ENCODE results near the gene LTBP1. TPM values are rescaled to one million over a fixed set of nuclear protein-coding genes. Genes with fewer than 3 reads are reported as not detected.

Gene LTBP1
- total RNA-seq, 2 donors from 2014 or later, result 0.04 to 0.29 TPM

DNA sequence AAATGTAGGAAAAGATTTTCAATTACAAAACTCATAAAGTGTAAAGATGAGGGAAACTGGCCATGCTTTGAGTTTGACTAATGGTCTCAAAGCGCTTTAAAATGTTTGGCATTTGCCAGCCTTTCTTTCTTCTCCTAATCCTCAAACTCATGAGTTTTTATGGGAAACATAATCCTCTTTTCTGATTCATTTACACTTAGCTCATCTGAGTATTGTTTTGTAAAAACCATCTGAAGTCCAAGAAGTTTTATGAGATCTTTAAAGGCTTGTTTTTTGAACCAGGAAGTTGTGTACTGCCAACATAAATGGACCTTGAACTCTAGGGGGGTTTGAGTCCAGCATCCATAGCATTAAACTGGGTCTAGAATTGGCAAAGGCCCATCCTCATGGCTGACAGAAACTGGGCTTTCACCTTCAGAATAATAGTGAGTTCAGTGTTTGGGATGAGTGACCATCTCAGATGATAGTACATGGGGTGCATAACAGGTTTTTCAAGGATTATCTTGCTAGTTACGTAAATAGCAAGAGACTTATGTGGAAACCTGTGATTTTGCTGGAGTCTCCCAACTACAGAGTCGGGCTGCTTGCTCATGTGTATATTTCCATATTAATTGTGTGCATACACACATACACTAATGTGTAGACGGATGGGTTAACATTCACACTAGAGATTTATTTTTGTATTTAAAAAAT is 3.8 kb upstream of the LTBP1 start:
- ATAC-seq (replicated peaks), result no peak

DNA sequence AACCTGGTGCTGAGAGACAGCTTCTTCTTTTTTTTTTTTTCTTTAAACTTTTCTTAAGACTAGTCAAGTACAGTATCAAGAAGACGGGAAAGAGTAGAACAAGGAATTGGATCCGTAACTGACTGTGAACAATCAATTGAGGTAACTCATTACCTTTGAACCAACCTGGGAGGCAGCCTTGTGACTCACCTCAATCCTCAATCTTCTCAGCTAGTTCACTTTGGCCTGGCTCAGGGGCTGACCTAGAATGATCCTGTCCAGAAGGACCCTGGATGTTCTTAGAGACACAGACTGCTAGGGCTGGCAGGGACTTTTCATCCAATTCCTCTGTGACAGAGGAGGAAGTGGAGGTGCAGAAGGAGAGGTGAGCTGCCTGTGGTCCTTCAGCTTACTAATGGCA is 1.5 kb upstream of the LTBP1 start:
- no peak for ATAC-seq (replicated peaks)
- Mint-ChIP-seq H3K4me1 (peaks cover 6% of the 10 kb centered on the region), H3K27me3 (peaks cover 10% of the 10 kb centered on the region), H3K4me3 (peak overlapping the region; percentile 70), H3K36me3 (ENCODE audit: low read depth) (no peaks in the 10 kb centered on the region), H3K9me3 (no peaks in the 10 kb centered on the region), H3K27ac (no peak overlapping the region)

More for the DNA sequence above, 3.8 kb upstream of the LTBP1 start:
- Mint-ChIP-seq H3K27ac (no peak overlapping the region), H3K9me3 (no peaks in the 10 kb centered on the region), H3K4me3 (no peak overlapping the region), H3K27me3 (peaks cover 8% of the 10 kb centered on the region), H3K36me3 (ENCODE audit: low read depth) (no peaks in the 10 kb centered on the region), H3K4me1 (peaks cover under 1% of the 10 kb centered on the region)

DNA sequence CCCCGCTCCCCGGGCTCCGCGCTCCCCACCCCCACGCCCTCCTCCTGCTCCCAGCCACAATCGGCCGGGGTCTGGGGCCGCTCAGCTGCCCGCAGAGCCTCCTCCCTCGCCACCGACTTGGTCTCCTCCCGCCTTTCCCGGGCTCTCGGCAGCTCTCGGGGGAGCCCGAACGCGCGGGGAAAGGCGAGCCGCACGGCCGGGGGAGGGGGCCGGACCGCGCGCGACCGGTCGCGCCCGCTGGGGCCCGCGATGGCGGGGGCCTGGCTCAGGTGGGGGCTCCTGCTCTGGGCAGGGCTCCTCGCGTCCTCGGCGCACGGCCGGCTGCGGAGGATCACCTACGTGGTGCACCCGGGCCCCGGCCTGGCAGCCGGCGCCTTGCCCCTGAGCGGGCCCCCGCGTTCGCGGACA is 327 bp downstream of the LTBP1 start:
- Mint-ChIP-seq H3K4me3 (peak overlapping the region; percentile 76), H3K36me3 (ENCODE audit: low read depth) (no peaks in the 10 kb centered on the region), H3K4me1 (peaks cover 6% of the 10 kb centered on the region), H3K9me3 (no peaks in the 10 kb centered on the region), H3K27me3 (peaks cover 10% of the 10 kb centered on the region), H3K27ac (no peak overlapping the region)
- ATAC-seq (replicated peaks), result peak; percentile 25

DNA sequence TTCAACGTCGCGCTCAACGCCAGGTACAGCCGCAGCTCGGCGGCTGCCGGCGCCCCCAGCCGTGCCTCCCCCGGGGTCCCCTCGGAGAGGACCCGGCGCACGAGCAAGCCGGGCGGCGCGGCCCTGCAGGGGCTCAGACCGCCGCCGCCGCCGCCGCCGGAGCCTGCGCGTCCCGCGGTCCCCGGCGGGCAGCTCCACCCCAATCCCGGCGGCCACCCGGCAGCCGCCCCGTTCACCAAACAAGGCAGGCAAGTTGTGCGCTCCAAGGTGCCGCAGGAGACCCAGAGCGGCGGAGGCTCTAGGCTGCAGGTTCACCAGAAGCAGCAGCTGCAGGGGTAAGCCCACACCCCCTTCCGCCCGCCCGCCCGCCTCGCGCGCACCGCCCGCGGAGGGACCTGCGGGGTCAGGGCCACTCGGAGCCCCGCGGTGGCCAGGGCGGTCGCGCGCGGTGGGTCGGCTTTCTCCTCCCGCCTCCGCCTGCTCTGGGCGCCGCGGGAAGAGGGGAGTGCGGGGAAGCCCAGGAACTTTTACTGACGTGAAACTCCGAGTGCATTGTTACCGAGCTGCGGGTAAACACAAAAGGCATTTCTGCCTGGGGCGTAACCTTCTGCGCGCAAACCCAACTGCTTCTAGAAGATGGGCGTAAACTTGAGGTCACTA is 861 bp downstream of the LTBP1 start:
- Mint-ChIP-seq H3K27me3 (peaks cover 13% of the 10 kb centered on the region), H3K4me1 (peaks cover 6% of the 10 kb centered on the region), H3K27ac (no peak overlapping the region), H3K4me3 (peak overlapping the region; percentile 76), H3K36me3 (ENCODE audit: low read depth) (no peaks in the 10 kb centered on the region), H3K9me3 (no peaks in the 10 kb centered on the region)
- peak; percentile 20 for ATAC-seq (replicated peaks)

DNA sequence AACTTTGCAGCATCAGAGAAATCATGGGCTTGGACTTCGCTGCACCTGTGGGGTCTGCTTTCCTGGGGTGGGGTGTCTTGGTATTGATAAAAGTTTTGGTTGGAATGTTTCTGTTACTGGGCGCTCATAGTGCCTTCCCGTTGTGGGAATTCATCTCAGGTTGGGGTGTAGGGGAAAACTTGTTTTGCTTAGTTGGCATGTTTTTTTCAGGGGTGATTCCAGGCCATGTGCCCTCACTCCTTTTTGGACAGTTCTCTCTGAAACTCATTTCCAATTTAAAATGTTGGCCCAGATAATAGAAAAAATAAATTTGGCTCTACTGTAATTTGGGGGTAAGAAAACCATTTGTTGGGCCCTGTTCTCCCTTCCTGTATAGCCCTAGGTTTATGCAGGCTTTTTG is 1.5 kb downstream of the LTBP1 start:
- H3K4me3 Mint-ChIP-seq, result peak overlapping the region; percentile 76
- no peaks in the 10 kb centered on the region for H3K36me3 Mint-ChIP-seq (ENCODE audit: low read depth)
- peaks cover 6% of the 10 kb centered on the region for H3K4me1 Mint-ChIP-seq
- H3K27ac Mint-ChIP-seq, result no peak overlapping the region
- H3K27me3 Mint-ChIP-seq, result peaks cover 13% of the 10 kb centered on the region
- H3K9me3 Mint-ChIP-seq, result no peaks in the 10 kb centered on the region
- ATAC-seq (replicated peaks), result no peak

DNA sequence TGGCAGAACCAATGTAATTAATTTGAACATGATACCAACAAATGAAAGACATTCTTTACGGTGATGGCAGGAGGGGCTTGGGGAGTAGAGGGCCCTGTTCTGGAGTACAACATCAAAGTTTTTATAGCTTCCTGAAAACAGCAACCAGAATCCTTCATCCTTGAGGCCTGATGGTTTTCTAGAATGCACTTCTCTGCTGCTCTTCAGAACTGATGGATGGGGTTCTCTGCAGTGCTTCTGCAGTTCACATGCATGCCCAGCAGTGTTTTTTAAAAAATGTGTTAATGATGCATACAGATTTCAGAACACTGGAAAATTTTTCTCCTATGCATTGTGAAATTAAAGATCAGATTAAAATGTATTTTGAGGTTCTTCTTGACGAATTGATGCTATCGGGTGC is 2.5 kb downstream of the LTBP1 start:
- no peak for ATAC-seq (replicated peaks)
- H3K27me3 Mint-ChIP-seq, result peaks cover 13% of the 10 kb centered on the region

DNA sequence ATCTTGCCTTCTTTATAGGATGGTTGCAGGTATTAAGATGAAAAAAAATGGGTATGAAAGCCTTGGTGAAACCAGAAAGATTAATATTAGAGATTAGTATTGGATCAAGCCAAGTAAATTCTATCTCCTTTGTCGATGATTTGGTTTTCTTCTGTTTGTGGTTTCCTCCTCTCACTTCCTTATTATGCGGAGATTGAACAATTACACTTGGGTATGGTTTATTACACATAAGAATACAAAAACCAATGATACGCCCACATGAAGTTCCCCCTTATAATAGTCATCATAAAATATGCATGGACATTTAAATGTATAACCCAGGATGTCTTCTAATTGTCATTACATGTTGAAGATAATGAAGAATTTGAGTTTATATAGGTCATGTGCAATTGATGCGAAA is 4.9 kb downstream of the LTBP1 start:
- ATAC-seq (replicated peaks), result no peak
- no peak overlapping the region for H3K4me3 Mint-ChIP-seq
- no peaks in the 10 kb centered on the region for H3K9me3 Mint-ChIP-seq
- H3K27ac Mint-ChIP-seq, result no peak overlapping the region
- H3K36me3 Mint-ChIP-seq (ENCODE audit: low read depth), result no peaks in the 10 kb centered on the region
- H3K27me3 Mint-ChIP-seq, result peaks cover 13% of the 10 kb centered on the region
- H3K4me1 Mint-ChIP-seq, result peaks cover 6% of the 10 kb centered on the region

More for the DNA sequence above, 2.5 kb downstream of the LTBP1 start:
- H3K27ac Mint-ChIP-seq, result no peak overlapping the region
- H3K4me1 Mint-ChIP-seq, result peaks cover 6% of the 10 kb centered on the region
- H3K36me3 Mint-ChIP-seq (ENCODE audit: low read depth), result no peaks in the 10 kb centered on the region
- no peaks in the 10 kb centered on the region for H3K9me3 Mint-ChIP-seq
- H3K4me3 Mint-ChIP-seq, result no peak overlapping the region

DNA sequence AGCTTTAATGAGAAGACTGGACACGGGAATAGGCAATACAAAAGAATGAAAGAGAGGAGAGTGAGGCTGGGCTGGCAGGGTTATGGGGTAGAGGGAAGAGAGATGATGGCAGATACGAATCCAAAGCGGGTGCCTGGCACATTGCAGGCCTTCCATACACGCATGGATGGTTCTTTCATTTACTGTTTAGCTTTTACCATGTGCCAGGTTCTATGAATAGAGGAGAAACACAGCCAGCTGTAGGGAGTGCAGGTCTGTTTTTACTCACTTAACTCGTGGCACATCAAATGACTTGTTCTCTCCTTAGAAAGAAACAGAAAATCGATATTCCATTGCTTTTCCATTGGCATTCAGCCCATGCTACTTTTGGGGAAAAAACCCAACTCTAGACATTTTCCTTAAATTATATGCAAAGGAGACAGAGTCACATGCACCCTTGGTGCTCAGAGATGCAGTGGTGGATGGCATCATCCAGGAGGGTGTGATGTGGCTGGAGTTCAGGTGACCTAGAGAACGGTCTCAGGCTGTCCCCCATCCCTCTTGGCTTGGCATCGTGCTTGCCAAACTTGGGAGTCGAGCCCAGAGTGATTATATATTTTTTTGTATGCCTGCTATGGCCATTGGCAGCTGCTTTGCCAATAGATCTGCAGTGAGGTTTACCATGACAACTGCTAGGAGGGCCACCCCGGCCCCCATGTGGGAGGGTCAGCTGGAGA is 6.2 kb downstream of the LTBP1 start:
- H3K4me3 Mint-ChIP-seq, result no peak overlapping the region

DNA sequence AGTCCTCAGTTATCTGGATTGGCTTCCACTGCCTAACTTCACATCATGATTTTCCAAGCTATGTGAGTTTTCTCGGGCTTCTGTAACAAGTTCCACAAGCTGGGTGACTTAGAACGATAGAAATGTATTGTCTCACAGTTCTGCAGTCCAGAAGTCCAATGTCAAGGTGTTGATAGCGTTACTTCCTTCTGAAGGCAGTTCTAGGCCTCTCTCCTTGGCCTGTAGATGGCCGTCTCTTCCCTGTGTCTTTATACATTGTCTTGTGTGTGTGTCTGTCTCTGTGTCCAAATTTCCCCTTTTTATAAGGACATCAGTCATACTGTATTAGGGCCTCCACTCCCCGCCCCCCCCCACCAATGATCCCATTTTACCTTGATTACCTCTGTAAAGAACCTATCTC is 7.5 kb downstream of the LTBP1 start:
- Mint-ChIP-seq H3K27me3 (peaks cover 9% of the 10 kb centered on the region), H3K36me3 (ENCODE audit: low read depth) (no peaks in the 10 kb centered on the region), H3K9me3 (no peaks in the 10 kb centered on the region), H3K4me1 (no peaks in the 10 kb centered on the region), H3K27ac (no peak overlapping the region), H3K4me3 (no peak overlapping the region)
- ATAC-seq (replicated peaks), result no peak

More for the DNA sequence above, 6.2 kb downstream of the LTBP1 start:
- Mint-ChIP-seq H3K9me3 (no peaks in the 10 kb centered on the region), H3K27ac (no peak overlapping the region), H3K36me3 (ENCODE audit: low read depth) (no peaks in the 10 kb centered on the region), H3K4me1 (peaks cover 5% of the 10 kb centered on the region), H3K27me3 (peaks cover 13% of the 10 kb centered on the region)
- ATAC-seq (replicated peaks), result no peak

DNA sequence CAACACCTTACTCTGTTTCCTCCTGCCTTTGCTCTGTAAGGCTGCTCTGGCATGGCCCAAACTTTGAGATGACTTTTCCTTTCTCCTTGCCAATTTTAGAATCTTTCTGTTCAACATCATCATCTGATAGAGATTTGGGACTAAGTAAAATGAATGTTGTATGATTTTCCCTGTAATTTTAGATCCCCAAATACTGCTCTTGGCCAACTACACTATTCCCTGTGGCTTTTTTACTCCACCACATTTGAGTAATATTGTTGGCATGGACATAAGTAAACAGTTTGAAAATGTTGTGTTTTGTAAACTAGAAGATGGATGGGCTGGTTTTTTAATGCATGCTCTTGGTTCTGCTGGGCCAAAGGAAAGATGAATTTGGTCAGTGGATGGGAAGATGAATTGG is 12.1 kb downstream of the LTBP1 start:
- Mint-ChIP-seq H3K9me3 (no peaks in the 10 kb centered on the region), H3K4me3 (no peak overlapping the region), H3K27ac (no peak overlapping the region), H3K36me3 (ENCODE audit: low read depth) (no peaks in the 10 kb centered on the region), H3K4me1 (no peaks in the 10 kb centered on the region), H3K27me3 (peaks cover 10% of the 10 kb centered on the region)
- ATAC-seq (replicated peaks), result no peak

DNA sequence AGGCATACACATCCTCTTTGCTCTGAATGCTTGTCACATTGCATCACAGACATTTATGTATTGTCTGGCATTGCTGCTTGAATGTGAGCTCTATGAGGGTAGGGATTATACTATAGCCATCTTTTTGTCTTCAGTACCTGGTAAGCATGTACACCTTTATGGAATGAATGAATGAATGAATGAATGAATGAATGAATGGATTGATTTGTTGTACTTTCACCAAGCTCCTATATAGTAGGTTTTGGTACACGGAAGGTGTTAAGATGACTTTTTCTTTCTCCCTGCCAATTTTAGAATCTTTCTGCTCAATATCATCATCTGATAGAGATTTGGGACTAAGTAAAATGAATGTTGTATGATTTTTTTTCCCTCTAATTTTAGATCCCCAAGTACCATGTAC is 13.5 kb downstream of the LTBP1 start:
- no peak for ATAC-seq (replicated peaks)
- Mint-ChIP-seq H3K36me3 (ENCODE audit: low read depth) (no peaks in the 10 kb centered on the region), H3K4me1 (no peaks in the 10 kb centered on the region)

DNA sequence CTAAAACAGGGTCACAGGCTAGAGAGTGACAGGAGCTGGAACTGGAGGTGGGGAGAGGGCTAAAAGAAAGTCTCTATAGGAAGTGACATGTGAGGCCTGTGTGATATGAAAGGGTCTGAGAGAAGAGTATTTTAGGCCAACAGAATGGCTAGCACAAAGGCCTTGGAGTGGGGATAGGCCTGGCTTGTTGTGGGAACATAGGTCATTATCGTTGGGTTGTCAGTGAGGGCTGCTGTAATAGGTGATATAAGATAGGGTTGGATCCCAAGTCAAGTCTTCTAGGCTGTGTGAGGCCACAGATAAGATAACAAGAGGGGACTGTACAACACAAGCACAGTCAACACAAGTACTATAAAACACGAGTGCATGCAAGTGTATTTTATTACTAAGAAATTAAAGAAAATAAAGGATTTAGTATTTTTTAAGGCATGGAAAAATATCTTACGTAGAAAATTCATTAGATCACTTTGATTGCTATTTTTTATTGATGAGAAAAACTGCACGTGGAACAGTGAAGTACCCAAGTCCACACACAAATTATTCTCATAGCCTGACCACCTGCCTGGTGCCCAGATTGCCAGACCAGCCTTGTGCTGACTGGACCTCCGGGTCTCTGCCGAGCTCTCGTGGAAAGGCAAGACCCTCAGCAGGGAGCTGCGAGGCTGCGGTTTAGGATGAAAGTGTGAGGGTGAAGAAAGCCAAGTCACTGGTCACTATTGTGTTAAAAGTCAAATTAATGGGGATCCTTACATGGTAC is 14.1 kb downstream of the LTBP1 start:
- no peak for ATAC-seq (replicated peaks)
- H3K4me3 Mint-ChIP-seq, result no peak overlapping the region
- no peaks in the 10 kb centered on the region for H3K9me3 Mint-ChIP-seq
- H3K27me3 Mint-ChIP-seq, result peaks cover 13% of the 10 kb centered on the region
- H3K36me3 Mint-ChIP-seq (ENCODE audit: low read depth), result no peaks in the 10 kb centered on the region
- no peaks in the 10 kb centered on the region for H3K4me1 Mint-ChIP-seq
- H3K27ac Mint-ChIP-seq, result no peak overlapping the region

More for the DNA sequence above, 13.5 kb downstream of the LTBP1 start:
- Mint-ChIP-seq H3K27me3 (peaks cover 10% of the 10 kb centered on the region), H3K27ac (no peak overlapping the region), H3K4me3 (no peak overlapping the region), H3K9me3 (no peaks in the 10 kb centered on the region)

DNA sequence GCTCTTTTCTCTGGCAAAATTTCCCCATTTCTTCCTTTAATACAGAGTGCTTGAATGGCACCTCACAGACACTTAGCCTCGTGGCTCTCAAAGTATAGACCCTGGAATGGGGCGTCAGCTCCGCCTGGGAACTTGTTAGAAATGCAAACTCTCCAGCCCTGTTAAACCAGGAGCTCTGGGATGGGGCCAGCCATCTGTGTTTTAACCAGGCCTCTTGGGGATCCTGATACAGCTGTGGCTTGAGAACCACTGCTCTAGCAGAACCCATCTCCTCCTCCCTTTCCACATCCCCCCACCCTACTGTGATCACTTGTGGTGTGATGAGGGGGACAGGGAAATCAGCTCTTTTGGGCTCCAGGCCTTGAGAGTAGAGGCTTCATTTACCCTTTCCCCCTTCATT is 15.9 kb downstream of the LTBP1 start:
- no peaks in the 10 kb centered on the region for H3K9me3 Mint-ChIP-seq
- no peak for ATAC-seq (replicated peaks)
- no peak overlapping the region for H3K4me3 Mint-ChIP-seq
- no peaks in the 10 kb centered on the region for H3K36me3 Mint-ChIP-seq (ENCODE audit: low read depth)
- H3K27me3 Mint-ChIP-seq, result peaks cover 13% of the 10 kb centered on the region
- H3K4me1 Mint-ChIP-seq, result no peaks in the 10 kb centered on the region
- H3K27ac Mint-ChIP-seq, result no peak overlapping the region

DNA sequence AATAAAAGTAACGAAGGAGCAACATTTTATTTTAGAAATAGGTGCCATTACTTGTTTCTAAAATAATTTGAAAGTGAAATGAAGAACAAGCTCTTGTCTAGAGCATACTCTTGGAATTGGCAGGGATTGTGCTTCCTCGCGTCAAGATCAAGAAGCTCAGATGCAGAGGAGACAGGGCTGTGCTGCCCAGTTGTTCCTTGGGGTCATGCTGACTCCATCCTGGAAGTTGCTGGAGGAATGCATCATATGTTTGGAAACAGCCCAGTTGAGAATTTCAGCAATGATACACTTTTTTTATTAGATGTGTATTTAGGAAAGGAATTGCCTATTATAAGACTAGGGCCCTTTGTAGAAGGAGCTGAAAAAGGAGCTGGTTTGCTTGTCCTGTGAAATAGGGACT is 17.2 kb downstream of the LTBP1 start:
- H3K4me3 Mint-ChIP-seq, result no peak overlapping the region
- H3K9me3 Mint-ChIP-seq, result no peaks in the 10 kb centered on the region
- no peaks in the 10 kb centered on the region for H3K36me3 Mint-ChIP-seq (ENCODE audit: low read depth)
- H3K27ac Mint-ChIP-seq, result no peak overlapping the region
- no peak for ATAC-seq (replicated peaks)
- no peaks in the 10 kb centered on the region for H3K4me1 Mint-ChIP-seq
- peaks cover 10% of the 10 kb centered on the region for H3K27me3 Mint-ChIP-seq

All from activated T-helper 17 cell treated with anti-CD3 and anti-CD28 coated beads, Interleukin-2, amount 50 U/mL, for 72 hours (primary cell).